Measurements from ENCODE around the gene RNF146. TPM values are rescaled to one million over a fixed set of nuclear protein-coding genes. Genes with fewer than 3 reads are reported as not detected.

Gene RNF146
- polyA plus RNA-seq, 3 donors = 14.7 to 63.4 (median 22.5) TPM

DNA sequence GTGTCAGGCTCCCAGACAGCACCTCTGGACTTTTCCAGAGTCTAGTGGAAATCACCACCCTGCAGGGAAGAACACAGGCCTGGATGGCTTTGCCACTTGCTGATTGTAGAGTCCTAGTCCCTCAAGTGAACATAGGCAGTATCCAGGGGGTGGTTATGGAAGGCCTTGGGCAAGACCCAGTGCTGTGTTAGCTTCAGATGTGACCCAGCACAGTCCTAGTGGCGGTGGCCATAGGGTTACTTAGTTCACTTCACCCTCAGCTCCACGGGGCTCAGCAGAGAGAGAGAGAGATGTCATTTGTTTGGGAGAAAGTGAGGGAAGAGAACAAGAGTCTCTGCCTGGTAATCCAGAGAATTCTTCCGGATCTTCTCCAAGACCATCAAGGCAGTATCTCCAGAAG, 37.3 kb downstream of the RNF146 start:
- TF ChIP-seq, protein P1, sequence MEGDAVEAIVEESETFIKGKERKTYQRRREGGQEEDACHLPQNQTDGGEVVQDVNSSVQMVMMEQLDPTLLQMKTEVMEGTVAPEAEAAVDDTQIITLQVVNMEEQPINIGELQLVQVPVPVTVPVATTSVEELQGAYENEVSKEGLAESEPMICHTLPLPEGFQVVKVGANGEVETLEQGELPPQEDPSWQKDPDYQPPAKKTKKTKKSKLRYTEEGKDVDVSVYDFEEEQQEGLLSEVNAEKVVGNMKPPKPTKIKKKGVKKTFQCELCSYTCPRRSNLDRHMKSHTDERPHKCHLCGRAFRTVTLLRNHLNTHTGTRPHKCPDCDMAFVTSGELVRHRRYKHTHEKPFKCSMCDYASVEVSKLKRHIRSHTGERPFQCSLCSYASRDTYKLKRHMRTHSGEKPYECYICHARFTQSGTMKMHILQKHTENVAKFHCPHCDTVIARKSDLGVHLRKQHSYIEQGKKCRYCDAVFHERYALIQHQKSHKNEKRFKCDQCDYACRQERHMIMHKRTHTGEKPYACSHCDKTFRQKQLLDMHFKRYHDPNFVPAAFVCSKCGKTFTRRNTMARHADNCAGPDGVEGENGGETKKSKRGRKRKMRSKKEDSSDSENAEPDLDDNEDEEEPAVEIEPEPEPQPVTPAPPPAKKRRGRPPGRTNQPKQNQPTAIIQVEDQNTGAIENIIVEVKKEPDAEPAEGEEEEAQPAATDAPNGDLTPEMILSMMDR (IDR thresholded peaks at IDR 0.05) = no peak
- Histone ChIP-seq H3K27ac (ENCODE audit: low read depth in 1 of 2, low read length in 2 of 2) (peak overlapping the region in 1 of 2 donors; percentile 64), H3K4me3 (replicated peaks in 1 of 3; ENCODE audit: low read depth in 2 of 3, low read length in 3 of 3) (peak overlapping the region in 1 of 3 experiments; percentile 10), H3K79me2 (ENCODE audit: insufficient read depth, low read length) (peaks cover 58% of the 10 kb centered on the region), H2AFZ (ENCODE audit: insufficient read depth, low read depth, low read length, poor library complexity, severe bottlenecking) (no peak overlapping the region), H3K27me3 (ENCODE audit: control insufficient read depth in 2 of 2, insufficient read depth in 2 of 2, low read length in 2 of 2) (no peaks in the 10 kb centered on the region), H3K4me1 (ENCODE audit: control insufficient read depth in 1 of 2, insufficient read depth in 2 of 2, low read length in 2 of 2) (peaks cover 11 to 17% of the 10 kb centered on the region in 2 donors), H4K20me1 (ENCODE audit: insufficient read depth, low read length) (peaks cover 44% of the 10 kb centered on the region), H3K9me3 (replicated peaks in 1 of 2; ENCODE audit: control insufficient read depth in 1 of 2, insufficient read depth in 1 of 2, low read length in 2 of 2) (peaks cover 0 to 5% of the 10 kb centered on the region in 2 donors), H3K36me3 (replicated peaks in 1 of 2; ENCODE audit: control insufficient read depth in 1 of 2, insufficient read depth in 2 of 2, low read length in 2 of 2) (peaks cover 6 to 51% of the 10 kb centered on the region in 2 donors), H3K4me2 (replicated peaks; ENCODE audit: extremely low read depth, low read length, poor library complexity, severe bottlenecking) (no peak overlapping the region), H3K9ac (ENCODE audit: insufficient read depth, low read length, poor library complexity, severe bottlenecking) (peak overlapping the region; percentile 28)
- Mint-ChIP-seq H3K4me1 (peaks cover 29% of the 10 kb centered on the region), H3K9me3 (peaks cover 3 to 15% (median 8%) of the 10 kb centered on the region in 7 donors), H3K4me3 (no peak overlapping the region), H3K27ac (peak overlapping the region in 3 of 7 donors; percentile 0 to 69 (median 38)), H3K36me3 (peaks cover 45 to 47% of the 10 kb centered on the region in 2 donors), H3K27me3 (ENCODE audit: low read depth in 3 of 3) (no peaks in the 10 kb centered on the region)
- DNase-seq = no peak
- 100% methylated on average over 1 of the region's 3 CpGs for WGBS (ENCODE audit: insufficient coverage)
- intact Hi-C loops (cut with micrococcal nuclease) = loop anchor here (5.0 kb wide), 1 partner anchor 233 kb away; no protein-coding TSS in a partner anchor

DNA sequence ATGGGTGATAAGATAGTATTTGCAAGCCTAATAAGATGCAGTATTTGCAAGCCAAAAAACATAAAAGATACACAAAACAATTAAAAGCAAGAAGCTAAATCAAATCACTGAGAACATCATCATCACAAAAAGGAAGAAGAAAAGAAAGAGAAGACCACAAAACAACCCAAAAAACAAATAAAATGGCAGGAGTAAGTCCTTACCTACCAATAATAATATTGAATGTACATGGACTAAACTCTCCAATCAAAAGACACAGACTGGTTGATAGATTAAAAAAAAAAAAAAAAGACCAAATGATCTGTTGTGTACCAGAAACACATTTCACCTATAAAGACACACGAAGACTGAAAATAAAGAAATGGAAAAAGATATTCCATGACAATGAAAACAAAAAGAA, 39.1 kb downstream of the RNF146 start:
- peaks cover 8 to 24% (median 11%) of the 10 kb centered on the region in 7 donors for H3K9me3 Mint-ChIP-seq
- no peak overlapping the region for H3K4me3 Mint-ChIP-seq
- Histone ChIP-seq H3K9me3 (replicated peaks in 1 of 2; ENCODE audit: control insufficient read depth in 1 of 2, insufficient read depth in 1 of 2, low read length in 2 of 2) (peaks cover 0 to 5% of the 10 kb centered on the region in 2 donors), H3K9ac (ENCODE audit: insufficient read depth, low read length, poor library complexity, severe bottlenecking) (no peak overlapping the region), H3K27ac (ENCODE audit: low read depth in 1 of 2, low read length in 2 of 2) (no peak overlapping the region), H3K27me3 (ENCODE audit: control insufficient read depth in 2 of 2, insufficient read depth in 2 of 2, low read length in 2 of 2) (no peaks in the 10 kb centered on the region), H3K4me2 (replicated peaks; ENCODE audit: extremely low read depth, low read length, poor library complexity, severe bottlenecking) (no peak overlapping the region), H3K79me2 (ENCODE audit: insufficient read depth, low read length) (peaks cover 63% of the 10 kb centered on the region), H3K36me3 (replicated peaks in 1 of 2; ENCODE audit: control insufficient read depth in 1 of 2, insufficient read depth in 2 of 2, low read length in 2 of 2) (peaks cover 4 to 55% of the 10 kb centered on the region in 2 donors), H3K4me3 (replicated peaks in 1 of 3; ENCODE audit: low read depth in 2 of 3, low read length in 3 of 3) (no peak overlapping the region), H4K20me1 (ENCODE audit: insufficient read depth, low read length) (peaks cover 34% of the 10 kb centered on the region), H3K4me1 (ENCODE audit: control insufficient read depth in 1 of 2, insufficient read depth in 2 of 2, low read length in 2 of 2) (peaks cover 11 to 17% of the 10 kb centered on the region in 2 donors), H2AFZ (ENCODE audit: insufficient read depth, low read depth, low read length, poor library complexity, severe bottlenecking) (no peak overlapping the region)
- WGBS (ENCODE audit: insufficient coverage) = no CpG with 5 or more reads among the region's 1 CpG
- peaks cover 38% of the 10 kb centered on the region for H3K4me1 Mint-ChIP-seq
- TF ChIP-seq, protein P1 (IDR thresholded peaks at IDR 0.05) = no peak
- intact Hi-C loops (cut with micrococcal nuclease) = no loop called here
- H3K36me3 Mint-ChIP-seq = peaks cover 58 to 59% of the 10 kb centered on the region in 2 donors
- no peaks in the 10 kb centered on the region for H3K27me3 Mint-ChIP-seq (ENCODE audit: low read depth in 3 of 3)
- DNase-seq = no peak
- no peak overlapping the region for H3K27ac Mint-ChIP-seq
